IPS-11a (cell line): ENCODE results near the gene PRRG2.

ENCODE experiments used
- H3K4me3 ChIP-seq: one replicate; pipeline ENCODE4 v1.5.1; 2013; ENCODE audit warnings: low read depth, low read length, control low read depth

Gene PRRG2

DNA sequence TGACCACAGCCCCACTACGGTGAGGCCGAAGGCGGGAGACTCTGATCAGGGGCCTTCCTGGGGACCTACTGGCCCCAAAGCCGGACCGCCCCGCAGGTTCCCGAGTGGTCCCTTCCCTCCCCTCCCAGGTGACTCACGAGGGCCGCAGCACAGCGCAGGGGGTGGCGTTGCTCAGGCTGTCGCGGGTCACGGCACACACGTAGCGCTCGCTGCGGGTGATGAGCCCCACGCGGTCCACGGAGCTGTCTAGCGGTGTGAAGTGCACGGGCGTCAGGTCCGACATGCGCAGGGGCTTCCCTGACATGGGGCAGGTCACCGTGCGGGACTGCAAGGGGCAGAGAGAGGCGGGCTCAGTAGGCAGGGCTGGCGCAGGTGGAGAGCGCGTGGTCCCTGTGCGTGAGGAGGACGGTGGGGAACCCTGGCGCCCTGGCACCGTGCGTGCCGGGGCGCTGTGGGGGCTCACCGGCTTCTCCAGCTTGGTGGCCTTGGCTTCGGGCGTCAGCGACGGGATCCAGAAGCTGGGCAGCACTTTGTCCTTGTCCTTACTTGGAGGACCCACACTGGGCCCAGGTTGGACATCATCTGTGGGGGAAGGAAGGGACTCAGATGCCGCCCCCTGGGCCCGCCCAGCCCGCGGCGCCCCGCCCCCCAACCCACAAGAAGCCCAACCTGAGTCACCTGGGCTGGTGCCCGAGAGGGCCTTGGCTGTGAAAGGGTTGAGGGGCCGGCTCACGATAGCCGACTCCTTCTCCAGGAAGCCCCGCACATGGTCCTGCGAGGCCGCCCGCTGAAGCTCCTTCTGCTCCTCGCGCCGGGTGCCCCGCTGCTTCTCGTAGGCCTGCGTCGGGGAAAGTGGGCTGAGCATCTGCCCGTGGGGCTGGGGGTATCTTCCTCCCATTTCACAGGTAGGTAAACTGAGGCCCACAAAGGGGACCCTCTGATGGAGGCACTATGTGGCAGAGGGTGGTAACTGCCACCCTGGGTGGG, 24.4 kb upstream of the PRRG2 start:
- H3K4me3 ChIP-seq = peak overlapping the region; percentile 46

DNA sequence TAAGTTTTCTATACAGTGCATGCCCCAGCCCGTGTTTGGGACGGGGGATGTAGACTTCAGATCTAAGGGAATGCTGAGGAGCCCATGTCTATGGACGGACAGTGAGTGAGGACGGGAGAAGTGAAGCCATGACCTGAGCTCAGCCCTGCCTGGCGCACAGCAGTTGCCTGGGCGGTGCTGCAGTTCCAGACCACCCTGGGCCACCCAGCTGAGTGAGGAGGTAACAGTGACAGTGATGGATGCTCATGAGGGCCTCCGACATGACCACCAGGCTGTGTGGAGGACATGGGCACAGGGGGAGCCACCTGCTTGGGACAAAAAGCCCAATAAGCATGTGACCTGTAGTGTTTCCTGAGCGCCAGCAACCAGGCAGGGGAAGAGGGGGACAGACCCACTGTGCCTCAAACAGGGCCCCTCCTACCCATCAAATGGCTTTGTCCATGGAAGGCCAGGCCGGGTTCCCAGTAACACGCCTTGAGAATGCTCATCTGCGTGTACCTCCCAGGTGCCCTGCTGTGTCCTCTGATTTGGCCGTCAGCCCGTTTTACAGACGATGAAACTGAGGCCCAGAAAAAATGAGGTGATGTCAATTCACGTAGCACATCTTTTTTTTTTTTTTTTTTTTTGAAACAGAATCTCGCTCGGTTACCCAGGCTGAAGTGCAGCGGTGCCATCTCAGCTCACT, 23.3 kb upstream of the PRRG2 start:
- no peak overlapping the region for H3K4me3 ChIP-seq

DNA sequence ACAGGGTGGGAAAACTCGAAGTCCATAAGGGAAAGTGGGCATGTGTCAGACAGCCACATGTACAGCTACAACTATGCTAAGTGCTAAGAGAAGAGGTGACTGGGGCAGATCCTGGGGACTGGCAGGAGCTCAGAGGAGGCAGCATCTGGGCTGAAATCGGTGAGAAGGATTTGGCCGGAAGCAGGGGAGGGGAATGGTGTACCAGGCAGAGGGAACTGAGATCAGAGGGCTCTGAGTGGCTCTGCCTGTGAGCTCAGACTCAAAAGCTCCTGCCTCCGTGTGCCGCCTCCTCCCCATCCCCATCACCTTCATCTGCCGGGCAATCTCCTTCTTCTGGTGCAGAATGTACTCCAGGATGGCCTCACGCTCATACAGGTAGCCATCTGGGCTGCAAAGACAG, 22.5 kb upstream of the PRRG2 start:
- H3K4me3 ChIP-seq = no peak overlapping the region

DNA sequence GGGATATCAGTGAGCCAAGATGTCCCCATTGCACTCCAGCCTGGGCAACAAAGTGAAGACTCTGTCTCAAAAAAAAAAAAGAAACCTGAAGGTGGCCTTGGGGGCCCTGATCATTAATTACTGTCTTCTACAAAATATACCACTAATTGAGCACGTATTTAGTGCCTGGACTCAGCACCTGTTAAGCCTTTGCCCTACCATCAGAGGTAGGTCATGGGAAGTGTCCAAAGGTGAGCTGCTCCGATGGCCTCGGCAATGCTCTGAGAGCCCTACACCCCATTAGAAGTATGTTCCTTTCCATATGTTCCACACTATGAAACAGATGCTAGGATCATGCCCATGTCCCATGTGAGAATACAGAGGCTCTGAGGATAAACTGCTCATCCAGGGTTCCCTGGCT, 21.7 kb upstream of the PRRG2 start:
- no peak overlapping the region for H3K4me3 ChIP-seq

DNA sequence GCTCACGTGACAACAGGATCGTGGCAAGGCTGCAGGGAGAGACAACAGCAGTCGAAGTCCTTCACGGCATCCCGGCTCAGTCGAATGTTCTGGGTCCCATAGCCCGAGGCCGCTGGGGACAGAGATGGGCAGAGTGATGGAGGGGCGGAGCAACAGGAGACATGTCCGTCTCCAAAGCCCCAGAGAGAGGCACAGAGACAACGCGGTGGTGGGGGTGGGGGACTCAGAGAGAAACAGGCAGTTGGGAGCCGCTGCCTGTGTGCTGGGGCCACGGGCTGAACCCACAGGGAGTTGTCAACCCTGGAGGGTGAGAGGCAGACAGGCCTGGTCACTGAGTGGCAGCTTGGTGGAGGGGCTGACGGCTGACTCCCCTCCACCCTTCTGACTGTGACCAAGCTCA, 21.2 kb upstream of the PRRG2 start:
- H3K4me3 ChIP-seq = no peak overlapping the region

DNA sequence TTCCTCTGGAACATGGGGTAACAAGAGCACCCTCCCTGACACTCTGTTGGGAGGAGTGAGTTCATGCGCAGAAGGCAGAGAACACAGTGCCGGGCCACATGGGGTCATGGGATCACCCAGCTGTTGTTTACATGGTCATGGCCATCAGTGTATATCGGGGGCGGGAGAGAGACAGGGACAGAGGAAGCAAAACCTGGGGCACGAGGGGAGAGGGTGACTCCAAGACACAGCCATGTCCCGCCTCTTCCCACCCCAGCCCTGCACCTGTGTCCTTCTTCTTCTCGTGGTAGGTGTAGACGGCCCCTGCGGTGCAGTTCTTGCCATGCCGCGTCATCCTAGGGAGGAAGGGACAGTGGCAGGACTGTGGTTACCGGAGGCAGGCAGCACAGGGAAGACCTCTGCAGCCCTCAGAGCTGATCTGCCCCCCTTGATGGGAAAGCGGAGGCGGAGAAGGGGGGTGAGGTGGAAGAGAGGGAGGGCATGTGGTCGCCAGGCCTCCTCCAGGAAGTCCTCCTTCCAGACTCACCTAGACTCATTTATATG, 20.7 kb upstream of the PRRG2 start:
- H3K4me3 ChIP-seq = no peak overlapping the region

DNA sequence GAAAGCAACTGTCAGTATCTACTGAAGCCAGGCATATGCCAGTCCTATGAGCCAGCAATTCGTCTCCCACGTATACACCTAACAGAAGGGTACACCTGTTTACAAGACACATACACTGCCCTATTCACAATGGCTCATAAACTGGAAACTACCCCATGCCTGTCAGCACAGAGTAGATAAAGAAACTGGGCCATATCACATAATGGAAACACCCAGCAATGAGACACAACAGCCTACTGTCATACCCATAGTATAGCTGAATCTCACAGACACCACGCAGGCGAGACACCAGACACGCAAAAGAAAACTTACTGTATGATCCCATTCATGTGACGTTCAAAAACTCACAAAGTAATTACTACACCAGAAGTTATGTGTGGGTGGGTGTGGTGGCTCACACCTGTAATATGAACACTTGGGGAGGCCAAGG, 16.5 kb upstream of the PRRG2 start:
- no peak overlapping the region for H3K4me3 ChIP-seq

DNA sequence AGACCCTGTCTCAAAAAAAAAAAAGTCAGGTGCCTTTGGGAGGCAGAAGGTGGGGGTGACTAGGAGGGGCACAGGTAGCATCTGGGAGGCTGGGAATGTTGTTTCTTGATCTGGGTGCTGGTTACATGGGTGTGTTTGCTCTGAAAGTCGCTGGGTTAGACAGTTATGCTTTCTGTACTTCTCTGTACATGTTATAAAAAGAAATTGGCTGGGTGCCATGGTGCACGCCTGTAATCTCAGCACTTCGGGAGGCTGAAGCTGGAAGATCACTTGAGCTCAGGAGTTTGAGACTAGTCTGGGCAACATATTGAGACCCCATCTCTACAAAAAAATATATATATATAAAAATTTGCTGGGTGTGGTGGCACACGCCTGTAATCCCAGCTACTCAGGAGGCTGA, 15.9 kb upstream of the PRRG2 start:
- no peak overlapping the region for H3K4me3 ChIP-seq

DNA sequence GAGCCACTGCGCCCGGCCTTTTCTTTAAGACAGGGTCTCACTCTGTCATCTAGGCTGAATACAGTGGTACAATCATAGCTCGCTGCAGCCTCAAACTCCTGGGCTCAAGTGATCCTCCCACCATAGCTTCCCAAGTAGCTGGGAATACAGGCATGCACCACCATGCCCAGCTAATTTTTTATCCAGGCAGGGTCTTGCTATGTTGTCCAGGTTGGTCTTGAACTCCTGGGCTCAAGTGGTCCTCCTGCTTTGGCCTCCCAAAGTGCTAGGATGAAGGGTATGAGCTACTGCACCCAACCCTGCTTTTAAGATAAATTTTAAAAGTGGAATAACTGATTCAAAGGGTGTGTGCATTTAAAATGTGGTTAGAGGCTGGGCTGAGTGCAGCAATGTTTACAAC, 14.8 kb upstream of the PRRG2 start:
- no peak overlapping the region for H3K4me3 ChIP-seq

DNA sequence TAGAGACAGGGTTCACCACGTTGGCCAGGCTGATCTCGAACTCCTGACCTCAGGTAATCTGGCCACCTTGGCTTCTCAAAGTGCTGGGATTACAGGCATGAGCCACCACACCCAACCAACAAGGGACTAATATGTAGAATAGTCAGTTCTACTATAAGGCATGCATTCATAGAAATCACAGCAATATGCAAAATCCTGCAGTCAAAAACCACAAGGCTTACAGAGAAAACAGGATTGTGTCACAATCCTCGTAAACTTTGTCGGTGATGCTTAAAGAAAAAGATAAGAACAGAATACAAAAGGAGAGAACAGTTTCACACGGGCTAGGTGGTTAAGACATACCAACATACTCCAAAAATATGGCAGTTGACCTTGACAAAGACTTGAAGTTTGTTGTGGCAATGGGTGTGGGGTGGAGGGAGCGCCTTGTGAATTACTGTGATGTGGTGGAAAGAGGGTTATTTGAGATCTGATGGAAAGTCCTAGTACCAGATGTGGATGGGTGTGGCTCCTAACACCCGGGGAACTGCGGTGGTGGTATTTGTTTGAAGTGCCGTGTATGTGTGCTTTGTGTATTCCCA, 13.2 kb upstream of the PRRG2 start:
- no peak overlapping the region for H3K4me3 ChIP-seq

DNA sequence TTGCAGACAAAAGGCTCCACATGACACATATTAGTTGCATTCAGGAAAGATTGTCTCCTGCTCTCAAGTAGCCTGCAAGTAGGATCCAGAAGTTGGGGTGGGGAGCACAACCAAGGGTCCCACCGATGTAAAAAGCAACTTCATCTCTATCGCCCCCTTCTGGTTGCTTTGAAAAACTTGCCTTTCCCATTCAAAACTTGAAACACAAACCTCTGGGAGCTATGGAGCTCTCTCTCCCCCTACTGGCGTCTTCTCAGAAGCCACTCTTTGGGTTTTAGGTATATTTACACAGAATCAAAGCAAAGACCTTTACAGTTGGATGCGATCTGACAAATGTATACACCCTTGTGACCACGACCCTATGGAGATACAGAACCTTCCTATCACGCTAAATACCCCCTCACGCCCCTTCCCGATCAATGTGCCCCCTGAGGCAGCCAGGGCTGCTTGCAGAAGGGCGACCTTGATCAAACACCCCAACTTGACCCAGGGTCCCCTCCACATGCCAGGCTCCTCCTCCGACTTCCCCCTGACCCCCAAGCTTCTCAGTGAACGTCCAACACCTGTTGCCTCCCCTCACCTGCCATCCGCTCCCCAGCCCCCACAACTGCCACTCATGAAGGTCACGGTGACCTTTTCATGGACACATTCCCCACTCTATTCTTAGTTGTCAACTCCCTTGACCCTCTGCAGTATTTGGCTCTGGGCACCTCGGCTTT, 10.8 kb upstream of the PRRG2 start:
- no peak overlapping the region for H3K4me3 ChIP-seq

DNA sequence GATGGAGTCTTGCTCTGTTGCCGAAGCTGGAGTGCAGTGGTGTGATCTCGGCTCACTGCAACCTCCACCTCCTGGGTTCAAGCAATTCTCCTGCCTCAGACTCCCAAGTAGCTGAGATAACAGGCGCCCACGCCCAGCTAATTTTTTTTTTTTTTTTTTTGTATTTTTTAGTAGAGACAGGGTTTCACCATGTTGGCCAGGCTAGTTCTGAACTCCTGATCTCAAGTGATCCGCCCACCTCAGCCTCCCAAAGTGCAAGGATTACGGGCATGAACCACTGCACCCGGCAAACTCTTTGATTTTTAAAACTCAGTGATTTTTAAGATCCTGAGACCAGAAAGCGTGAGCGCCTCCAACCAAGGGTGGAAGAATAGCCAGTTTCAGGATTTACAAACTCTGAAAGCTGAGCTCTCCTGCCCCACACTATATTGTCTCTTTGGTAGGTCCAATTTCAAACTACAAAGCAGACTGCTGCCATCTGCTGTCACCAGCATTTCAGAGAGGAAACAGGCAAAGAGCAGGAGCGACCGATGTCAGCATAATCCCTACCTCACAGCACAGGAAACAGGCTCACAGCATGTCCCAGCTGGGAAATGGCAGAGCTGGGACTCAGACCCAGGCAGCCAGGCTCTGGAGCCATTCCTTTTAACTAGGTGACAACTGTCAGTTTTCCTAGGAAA, 10.0 kb upstream of the PRRG2 start:
- H3K4me3 ChIP-seq = no peak overlapping the region

DNA sequence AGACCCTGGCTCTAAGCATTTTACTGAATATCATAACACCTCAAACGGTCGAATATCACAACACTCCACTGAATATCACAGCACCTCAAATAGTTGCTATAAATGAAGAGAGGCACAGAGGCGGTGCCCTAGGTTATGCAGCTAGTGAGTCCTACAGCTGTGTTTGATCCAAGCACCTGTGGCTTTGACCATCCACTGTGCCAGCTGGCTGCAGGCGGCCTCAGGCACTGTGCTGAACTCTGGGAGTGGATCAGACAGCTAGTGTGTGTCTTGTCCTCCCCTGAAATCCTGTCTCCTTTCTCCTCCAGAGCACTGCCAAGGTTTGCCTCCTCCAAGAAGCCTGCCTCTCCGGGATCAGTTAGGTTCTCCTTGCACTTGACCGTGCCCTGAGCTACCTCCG, 8.1 kb upstream of the PRRG2 start:
- no peak overlapping the region for H3K4me3 ChIP-seq

DNA sequence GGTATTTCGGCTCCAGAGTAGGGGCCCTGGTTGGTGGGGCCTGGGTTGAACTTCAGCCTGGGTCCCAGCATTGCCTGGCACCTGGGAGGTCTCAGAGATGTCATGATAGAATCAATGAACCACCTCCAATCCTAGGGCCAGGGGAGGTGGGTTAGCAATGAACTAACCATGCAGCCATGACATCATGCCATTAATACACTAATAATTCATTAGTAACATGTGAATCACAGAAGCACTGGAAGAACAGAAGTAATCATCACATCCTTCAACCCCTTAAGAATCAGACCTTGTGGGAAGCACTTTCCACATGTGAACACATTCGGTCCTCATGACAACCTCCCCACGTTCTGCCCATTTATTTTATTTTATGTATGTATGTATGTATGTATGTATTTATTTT, 7.7 kb upstream of the PRRG2 start:
- no peak overlapping the region for H3K4me3 ChIP-seq

DNA sequence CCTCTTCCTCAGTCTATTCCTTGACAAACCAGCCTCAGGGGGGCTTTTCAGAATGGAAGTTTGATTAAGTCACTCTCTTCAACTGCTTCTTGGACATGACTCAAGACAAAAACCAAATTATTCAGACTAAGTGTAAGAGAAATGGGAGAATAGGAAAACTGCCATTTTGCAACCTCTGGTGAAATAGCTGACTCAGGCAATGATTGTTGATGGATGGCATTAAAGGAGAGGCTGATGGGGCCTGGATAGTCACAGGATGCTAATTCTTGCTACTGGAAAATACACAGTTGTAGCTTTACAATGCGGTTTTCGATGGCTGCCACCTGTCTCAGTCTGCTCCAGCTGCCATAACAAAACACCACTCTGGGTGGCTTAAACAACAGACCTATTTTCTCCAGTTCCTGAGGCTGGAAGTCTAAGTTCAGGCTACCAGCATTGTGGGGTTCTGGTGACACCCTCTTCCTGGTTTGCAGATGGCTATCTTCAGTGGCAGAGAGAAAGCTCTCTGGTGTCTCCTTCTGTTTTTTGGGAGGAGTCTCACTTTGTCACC, 6.8 kb upstream of the PRRG2 start:
- no peak overlapping the region for H3K4me3 ChIP-seq

DNA sequence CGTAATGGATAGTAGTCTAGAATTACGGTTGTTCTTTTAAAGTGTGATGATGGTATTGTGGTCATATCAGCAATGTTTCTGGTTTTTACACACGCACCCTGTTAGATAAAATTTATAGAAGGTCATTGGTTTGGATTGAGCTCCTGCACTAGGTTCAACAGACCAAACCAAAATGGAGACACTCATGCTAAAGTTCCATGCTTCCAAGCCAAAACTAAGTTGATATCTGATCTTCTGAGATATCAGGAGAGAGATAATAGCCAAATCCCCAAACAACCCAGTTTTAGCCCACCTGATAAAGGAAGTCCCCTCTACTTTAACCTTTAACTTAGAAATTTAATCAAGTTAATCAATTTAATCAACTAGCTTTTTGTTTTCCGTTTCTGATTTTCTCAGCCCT, 1.9 kb upstream of the PRRG2 start:
- H3K4me3 ChIP-seq = no peak overlapping the region

DNA sequence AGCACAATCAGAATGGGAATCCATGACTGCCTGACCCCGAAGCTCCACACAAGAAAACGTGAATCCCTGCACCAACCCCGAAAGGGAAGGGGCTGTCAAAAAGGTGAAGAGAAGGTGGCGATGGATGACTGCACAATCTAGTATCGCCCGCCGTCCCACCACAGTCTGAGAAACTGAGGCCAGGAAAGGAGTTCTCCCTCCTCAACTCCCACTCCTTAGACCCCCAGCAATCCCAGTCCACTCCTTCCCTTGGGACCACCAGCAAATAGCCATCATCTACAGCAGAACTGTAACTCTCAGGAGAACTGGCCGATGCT, 1.2 kb upstream of the PRRG2 start:
- H3K4me3 ChIP-seq = peak overlapping the region; percentile 99

DNA sequence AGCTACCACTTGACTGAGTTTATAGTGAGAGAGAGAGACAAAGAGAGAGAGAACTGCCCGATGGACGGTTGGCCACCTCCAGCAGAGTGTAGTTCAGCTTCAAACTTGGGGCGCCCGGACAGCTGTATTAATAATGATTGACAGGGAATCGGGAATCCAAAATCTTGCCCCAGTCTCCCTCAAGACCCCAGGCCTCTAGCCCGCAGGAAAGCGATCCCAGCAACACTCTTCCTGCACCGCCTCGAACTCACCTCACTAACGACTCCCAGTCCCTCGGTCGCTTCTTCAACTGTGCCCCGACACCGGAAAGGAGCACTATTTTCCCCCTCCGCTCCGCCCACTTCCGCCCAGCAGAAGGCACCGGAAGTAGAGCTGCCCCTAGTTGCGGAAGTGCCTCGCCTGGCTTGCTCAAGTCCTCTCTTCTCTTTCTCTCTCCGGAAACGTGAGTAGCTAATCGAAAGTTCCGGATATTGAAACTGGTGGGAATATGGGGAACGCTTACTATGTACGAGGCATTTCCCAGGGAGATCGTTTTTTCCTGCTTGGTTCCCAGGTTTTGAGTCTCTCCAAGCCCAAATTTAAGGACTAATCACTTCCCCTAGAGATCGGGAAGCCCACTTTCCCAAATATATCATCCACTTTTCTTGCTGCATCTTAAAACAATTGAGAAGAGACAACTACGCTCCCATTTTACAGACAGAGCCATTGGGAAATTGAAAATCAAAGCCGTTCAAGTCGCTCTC, 681 bp upstream of the PRRG2 start, which contains the start of gene NOSIP:
NOSIP (minus strand) TSS at position 293 of the 743 bp plus-strand sequence. CDS start 19,865 bp downstream, outside the sequence.
- H3K4me3 ChIP-seq = peak within 1 kb of the TSS; percentile 99

DNA sequence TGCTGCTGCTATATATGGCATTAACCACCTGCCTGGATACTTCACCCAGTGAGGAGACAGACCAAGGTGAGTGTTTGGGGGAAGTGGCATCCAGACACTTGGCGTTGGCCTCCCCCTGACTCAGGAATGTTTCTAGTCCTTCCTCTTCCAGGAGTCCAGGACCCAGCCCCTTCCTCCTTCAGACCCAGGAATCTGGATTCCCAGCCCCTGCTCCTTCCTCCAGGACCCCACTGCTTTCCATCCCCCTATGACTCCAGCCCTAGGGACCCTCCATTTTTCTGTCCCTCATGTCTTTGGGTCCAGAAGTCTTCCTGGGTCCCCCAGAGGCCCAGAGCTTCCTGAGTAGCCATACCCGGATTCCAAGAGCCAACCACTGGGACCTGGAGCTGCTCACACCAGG, 2.1 kb downstream of the PRRG2 start:
- no peak overlapping the region for H3K4me3 ChIP-seq
